Breast epithelium (tissue), 3 donors: ENCODE measurements around the gene SP110. TPM values are rescaled to one million over a fixed set of nuclear protein-coding genes. Genes with fewer than 3 reads are reported as not detected.

Source experiments
- total RNA-seq, 3 donors: library from RNA; depleted of rRNA; stranded (reverse); fragments of >200 nt; gene quantifications; one replicate each; pipeline ENCODE4 v1.1.0, GENCODE V29; 2016

Gene SP110
- total RNA-seq, 3 donors from 2014 or later: 18.2 to 39.0 (median 36.9) TPM

Other genes with a start within 250 kb of the SP110 start
- gene SLC16A14, start 151.1 kb downstream of the SP110 start, total RNA-seq: 1 to 10 TPM; 1.9 to 7.5 (median 2.1) TPM
- 1 to 10 TPM; 1.1 to 7.9 (median 2.6) TPM for gene SP140, start 5.8 kb upstream of the SP110 start, total RNA-seq
- 10 to 100 TPM in 2 of 3 donors, 1 to 10 TPM in 1; 8.5 to 56.1 (median 17.4) TPM for gene SP140L, start 107.2 kb upstream of the SP110 start, total RNA-seq
- 100 to 1,000 TPM; 128 to 157 (median 152) TPM for gene SP100, start 196.2 kb upstream of the SP110 start, total RNA-seq